Right atrium auricular region (tissue), 2 donors: ENCODE measurements around the gene POLR2E. TPM values are rescaled to one million over a fixed set of nuclear protein-coding genes. Genes with fewer than 3 reads are reported as not detected.

ENCODE experiments used
- DNase-seq: peaks from one replicate; pipeline ENCODE4 v3.0.0-alpha.2; 2019; ENCODE audit warnings: low spot score
- H3K27ac ChIP-seq, 2 donors: fragments of 200-600 bp; sonication (generic); 1 replicate in 1 of 2; 2 replicates in 1 of 2; pipeline ENCODE4 v1.5.1; 2016 to 2019
- H3K27me3 ChIP-seq, 2 donors: fragments of 200-600 bp; sonication (generic); one replicate each; pipeline versions ENCODE4 v1.5.1 to v1.6.0; 2017 to 2019
- H3K36me3 ChIP-seq: fragments of 200-600 bp; sonication (generic); one replicate; pipeline ENCODE4 v1.5.1; 2016
- H3K4me1 ChIP-seq, 2 donors: fragments of 200-600 bp; sonication (generic); one replicate each; pipeline versions ENCODE4 v1.5.1 to v1.6.0; 2017 to 2019
- H3K4me3 ChIP-seq, 2 donors: fragments of 200-600 bp; sonication (generic); 1 replicate in 1 of 2; 2 replicates in 1 of 2; pipeline ENCODE4 v1.5.1; 2017 to 2019; ENCODE audit warnings: mild to moderate bottlenecking in 1 of 2, moderate library complexity in 1 of 2
- H3K9me3 ChIP-seq, 2 donors: fragments of 200-600 bp; sonication (generic); one replicate each; pipeline ENCODE4 v1.5.1; 2019
- total RNA-seq, 2 donors: library from RNA; depleted of rRNA; stranded (reverse); fragments of >200 nt; gene quantifications; one replicate each; pipeline ENCODE4 v1.1.0, GENCODE V29; 2016
- TF ChIP-seq, protein P1 (sequence below), 2 donors: fragments of 200-600 bp; sonication (generic); IDR thresholded peaks; one replicate each; pipeline ENCODE4 v1.5.1; 2019; ENCODE audit warnings: antibody characterized with exemption in 2 of 2

POLR2E gene
- total RNA-seq, 2 donors from 2014 or later = 149 to 252 TPM

DNA sequence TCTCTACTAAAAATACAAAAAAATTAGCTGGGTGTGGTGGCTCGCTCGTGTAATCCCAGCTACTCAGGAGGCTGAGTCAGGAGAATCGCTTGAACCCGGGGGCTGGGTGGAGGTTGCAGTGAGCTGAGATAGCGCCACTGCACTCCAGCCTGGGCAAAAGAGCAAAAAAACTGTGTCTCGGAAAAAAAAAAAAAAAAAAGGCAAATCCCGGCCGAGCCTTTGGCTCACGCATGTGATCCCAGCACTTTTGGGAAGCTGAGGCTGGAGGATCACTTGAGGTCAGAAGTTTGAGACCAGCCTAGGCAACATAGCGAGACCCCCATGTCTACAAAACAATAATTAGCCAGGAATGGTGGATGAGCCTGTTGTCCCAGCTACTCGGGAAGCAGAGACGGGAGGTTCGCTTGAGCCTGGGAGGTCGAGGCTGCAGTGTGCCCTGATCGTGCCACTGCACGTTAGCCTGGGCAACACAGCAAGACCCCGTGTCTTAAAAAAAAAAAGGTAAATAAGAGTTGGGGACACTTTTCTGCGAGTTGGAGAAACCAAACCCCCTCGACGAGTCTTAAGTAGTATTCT, 8.0 kb upstream of the POLR2E start:
- DNase-seq = no peak

DNA sequence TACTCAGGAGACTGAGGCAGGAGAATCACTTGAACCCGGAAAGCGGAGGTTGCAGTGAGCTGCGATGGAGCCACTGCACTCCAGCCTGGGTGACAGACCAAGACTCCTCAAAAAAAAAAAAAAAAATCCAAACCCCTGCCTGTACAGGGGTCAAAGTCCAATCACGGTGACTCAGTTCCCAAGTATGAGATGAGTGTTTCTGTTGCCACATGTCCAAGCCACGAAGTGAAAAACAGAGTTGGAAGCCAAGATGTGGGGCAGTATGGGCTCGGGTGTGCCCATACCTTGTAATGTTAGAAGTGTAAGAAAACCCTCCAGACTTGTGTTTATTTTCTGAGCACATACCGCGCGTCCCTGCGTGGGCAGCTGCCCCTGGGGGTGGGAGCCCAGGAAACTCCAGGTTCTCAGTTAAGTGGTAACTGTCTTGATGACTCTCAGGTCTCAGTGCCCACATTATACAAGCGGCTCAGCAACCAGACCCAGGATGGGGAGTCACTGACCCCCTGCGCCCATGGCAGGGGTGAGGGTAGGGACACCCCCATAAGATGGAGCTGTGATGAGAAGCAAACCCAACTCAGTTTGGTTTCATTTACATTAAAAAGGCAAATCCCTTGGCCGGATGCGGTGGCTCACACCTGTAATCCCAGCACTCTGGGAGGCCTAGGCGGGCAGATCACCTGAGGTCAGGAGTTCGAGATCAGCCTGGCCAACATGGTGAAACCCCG, 7.4 kb upstream of the POLR2E start:
- Histone ChIP-seq H3K27me3 (no peaks in the 10 kb centered on the region), H3K36me3 (peaks cover 17% of the 10 kb centered on the region), H3K27ac (peak overlapping the region; percentile 98 to 99), H3K9me3 (no peaks in the 10 kb centered on the region), H3K4me1 (peaks cover 0 to 77% of the 10 kb centered on the region in 2 donors), H3K4me3 (no peak overlapping the region)
- DNase-seq = peak; percentile 89
- TF ChIP-seq, protein P1, sequence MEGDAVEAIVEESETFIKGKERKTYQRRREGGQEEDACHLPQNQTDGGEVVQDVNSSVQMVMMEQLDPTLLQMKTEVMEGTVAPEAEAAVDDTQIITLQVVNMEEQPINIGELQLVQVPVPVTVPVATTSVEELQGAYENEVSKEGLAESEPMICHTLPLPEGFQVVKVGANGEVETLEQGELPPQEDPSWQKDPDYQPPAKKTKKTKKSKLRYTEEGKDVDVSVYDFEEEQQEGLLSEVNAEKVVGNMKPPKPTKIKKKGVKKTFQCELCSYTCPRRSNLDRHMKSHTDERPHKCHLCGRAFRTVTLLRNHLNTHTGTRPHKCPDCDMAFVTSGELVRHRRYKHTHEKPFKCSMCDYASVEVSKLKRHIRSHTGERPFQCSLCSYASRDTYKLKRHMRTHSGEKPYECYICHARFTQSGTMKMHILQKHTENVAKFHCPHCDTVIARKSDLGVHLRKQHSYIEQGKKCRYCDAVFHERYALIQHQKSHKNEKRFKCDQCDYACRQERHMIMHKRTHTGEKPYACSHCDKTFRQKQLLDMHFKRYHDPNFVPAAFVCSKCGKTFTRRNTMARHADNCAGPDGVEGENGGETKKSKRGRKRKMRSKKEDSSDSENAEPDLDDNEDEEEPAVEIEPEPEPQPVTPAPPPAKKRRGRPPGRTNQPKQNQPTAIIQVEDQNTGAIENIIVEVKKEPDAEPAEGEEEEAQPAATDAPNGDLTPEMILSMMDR (IDR thresholded peaks at IDR 0.05) = no peak

More for the DNA sequence above, 8.0 kb upstream of the POLR2E start:
- TF ChIP-seq, protein P1 (IDR thresholded peaks at IDR 0.05) = no peak
- no peaks in the 10 kb centered on the region for H3K27me3 ChIP-seq
- H3K4me1 ChIP-seq = peaks cover 0 to 73% of the 10 kb centered on the region in 2 donors
- peaks cover 21% of the 10 kb centered on the region for H3K36me3 ChIP-seq
- H3K4me3 ChIP-seq = peak overlapping the region in 1 of 2 donors; percentile 75
- peak overlapping the region; percentile 98 to 99 for H3K27ac ChIP-seq
- H3K9me3 ChIP-seq = no peaks in the 10 kb centered on the region

DNA sequence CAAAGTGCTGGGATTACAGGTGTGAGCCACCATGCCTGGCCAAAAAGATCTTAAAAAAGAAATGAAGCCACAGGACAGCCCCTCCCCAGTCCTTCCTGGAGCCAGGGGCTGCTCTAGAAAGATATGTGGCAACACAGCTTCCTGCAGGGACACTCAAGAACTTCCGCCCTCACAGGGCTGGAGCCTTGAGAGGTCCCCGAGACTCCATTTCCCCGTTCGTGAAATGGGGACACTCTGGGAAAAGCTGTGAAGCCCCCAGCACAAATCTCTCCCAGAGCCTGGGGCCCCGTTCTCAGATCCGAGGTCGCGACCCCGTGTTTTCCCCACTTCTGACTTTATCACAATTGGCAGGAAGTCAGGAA, 6.1 kb upstream of the POLR2E start:
- peak overlapping the region; percentile 98 to 99 for H3K27ac ChIP-seq
- peaks cover 4% of the 10 kb centered on the region for H3K36me3 ChIP-seq
- H3K9me3 ChIP-seq = no peaks in the 10 kb centered on the region
- H3K4me1 ChIP-seq = peaks cover 0 to 71% of the 10 kb centered on the region in 2 donors
- TF ChIP-seq, protein P1 (IDR thresholded peaks at IDR 0.05) = no peak
- H3K4me3 ChIP-seq = peak overlapping the region in 1 of 2 donors; percentile 15
- DNase-seq = peak; percentile 83
- H3K27me3 ChIP-seq = no peaks in the 10 kb centered on the region

DNA sequence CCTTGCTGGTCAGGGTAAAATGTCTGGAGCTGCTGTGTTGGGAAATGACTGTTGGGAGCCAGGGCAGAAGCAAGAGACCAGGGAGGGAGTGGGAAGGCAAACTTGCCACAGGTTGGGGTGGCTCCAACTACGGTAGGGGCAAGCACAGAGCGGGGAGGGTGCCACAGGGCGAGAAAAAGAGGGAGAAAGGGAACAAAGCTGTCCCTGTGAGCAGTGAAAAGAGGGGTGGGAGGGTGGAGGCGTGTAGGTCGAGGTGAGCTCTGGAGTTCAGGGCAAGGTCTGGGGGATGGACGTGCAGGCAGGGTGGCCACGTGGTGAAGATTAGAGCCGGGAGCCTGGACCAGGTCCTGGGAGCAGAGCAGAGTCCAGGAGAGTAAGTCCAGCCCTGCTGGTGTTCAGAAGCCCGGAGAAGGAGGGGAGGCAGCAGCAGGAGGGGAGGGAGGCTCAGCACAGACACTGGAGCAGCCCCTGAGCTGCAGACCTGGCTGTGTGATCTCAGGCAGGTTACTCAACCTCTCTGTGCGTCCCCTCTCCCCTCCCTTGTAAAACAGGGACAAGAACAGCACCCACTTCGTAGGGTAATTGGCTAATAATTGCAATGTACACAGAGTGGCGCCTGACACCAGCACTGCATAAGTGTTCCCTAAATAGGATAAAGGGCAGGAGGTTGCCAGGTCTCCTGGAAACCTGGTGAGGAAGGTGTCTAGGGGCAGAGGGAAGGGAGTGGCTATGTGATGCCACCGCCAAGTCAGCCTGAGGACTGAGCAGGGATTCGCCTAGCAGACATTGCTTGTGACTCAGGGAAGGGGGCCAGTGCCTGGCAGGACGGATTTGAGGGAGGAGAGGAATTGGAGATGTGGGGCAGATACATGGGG, 3.2 kb upstream of the POLR2E start:
- peaks cover 2% of the 10 kb centered on the region for H3K36me3 ChIP-seq
- DNase-seq = no peak

DNA sequence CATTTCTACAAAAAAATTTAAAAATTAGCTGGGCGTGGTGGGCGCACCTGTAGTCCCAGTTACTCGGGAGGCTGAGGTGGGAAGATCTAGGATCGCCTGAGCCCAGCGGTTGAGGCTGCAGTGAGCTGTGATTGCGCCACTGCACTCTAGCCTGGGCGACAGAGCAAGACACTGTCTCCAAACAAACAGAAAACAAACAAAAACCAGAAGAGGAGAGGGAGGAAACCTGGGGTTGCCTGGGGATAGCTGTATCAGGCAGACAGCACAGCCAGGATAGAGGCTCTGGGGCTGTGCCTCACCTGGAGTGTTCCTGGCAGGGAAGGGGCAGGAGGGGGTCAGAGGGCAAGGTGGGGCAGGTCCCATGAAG, 2.6 kb upstream of the POLR2E start:
- H3K4me3 ChIP-seq = no peak overlapping the region
- peak overlapping the region in 1 of 2 donors; percentile 16 for H3K27ac ChIP-seq
- no peaks in the 10 kb centered on the region for H3K9me3 ChIP-seq
- no peak for DNase-seq
- H3K27me3 ChIP-seq = no peaks in the 10 kb centered on the region
- TF ChIP-seq, protein P1 (IDR thresholded peaks at IDR 0.05) = no peak
- peaks cover 0 to 68% of the 10 kb centered on the region in 2 donors for H3K4me1 ChIP-seq
- peaks cover 7% of the 10 kb centered on the region for H3K36me3 ChIP-seq

More for the DNA sequence above, 3.2 kb upstream of the POLR2E start:
- TF ChIP-seq, protein P1 (IDR thresholded peaks at IDR 0.05) = no peak
- Histone ChIP-seq H3K27ac (peak overlapping the region; percentile 98 to 99), H3K9me3 (no peaks in the 10 kb centered on the region), H3K4me3 (no peak overlapping the region), H3K27me3 (no peaks in the 10 kb centered on the region), H3K4me1 (peaks cover 0 to 71% of the 10 kb centered on the region in 2 donors)
